ENCODE results near the gene MFAP2. TPM values are rescaled to one million over a fixed set of nuclear protein-coding genes. Genes with fewer than 3 reads are reported as not detected.

The MFAP2 gene
- total and polyA plus RNA-seq, 2 of the 8 experiments (the other 6 are each of a cell fraction or from before 2014, with no cell fraction given), result 172 to 326 TPM

DNA sequence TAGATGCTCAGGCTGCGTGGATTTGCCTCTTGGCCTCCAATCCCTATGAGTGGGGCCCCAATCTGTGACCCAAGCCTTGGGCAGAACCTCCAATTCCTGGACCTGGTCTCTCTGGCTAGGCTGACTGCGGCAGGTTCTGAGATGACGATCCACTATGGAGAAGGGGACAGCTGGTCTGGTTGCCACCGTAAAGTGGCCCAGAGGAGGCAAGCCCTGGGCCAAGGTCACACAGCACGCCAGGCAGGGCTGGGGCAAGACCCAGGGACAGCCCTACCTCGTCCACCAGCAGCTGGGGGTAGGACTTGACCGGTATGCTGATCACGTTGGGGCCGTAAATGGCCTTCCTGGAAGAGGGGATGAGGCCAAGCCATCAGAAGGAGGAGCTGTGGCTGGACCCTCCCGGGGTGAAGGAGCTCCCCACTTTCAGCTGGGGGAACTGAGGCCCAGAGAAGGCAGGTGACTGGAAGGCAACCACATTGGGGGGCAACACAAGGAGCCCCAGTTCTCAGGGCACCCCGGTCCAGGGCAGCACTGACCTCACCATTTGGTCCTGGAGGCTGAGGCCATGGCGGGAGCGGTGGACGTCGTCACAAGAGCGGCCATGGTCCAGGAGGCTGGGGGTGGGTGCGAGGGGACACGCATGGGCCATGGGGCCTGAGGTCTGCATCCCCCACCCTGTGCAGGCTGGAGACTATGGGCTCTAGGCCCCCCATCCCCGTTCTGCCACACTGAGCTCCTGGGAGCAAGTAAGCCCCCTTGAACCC lies 21.5 kb upstream of the MFAP2 start (continued):
- TF ChIP-seq TBP (IDR thresholded peaks at IDR 0.05; ENCODE audit: low read depth, low read length) (no peak), POU5F1 (IDR thresholded peaks at IDR 0.05; ENCODE audit: low read depth, low read length) (no peak), CTBP2 (IDR thresholded peaks at IDR 0.05; ENCODE audit: borderline replicate concordance, insufficient read depth, insufficient read length, low read length) (no peak)
- TF ChIP-seq, protein P1, sequence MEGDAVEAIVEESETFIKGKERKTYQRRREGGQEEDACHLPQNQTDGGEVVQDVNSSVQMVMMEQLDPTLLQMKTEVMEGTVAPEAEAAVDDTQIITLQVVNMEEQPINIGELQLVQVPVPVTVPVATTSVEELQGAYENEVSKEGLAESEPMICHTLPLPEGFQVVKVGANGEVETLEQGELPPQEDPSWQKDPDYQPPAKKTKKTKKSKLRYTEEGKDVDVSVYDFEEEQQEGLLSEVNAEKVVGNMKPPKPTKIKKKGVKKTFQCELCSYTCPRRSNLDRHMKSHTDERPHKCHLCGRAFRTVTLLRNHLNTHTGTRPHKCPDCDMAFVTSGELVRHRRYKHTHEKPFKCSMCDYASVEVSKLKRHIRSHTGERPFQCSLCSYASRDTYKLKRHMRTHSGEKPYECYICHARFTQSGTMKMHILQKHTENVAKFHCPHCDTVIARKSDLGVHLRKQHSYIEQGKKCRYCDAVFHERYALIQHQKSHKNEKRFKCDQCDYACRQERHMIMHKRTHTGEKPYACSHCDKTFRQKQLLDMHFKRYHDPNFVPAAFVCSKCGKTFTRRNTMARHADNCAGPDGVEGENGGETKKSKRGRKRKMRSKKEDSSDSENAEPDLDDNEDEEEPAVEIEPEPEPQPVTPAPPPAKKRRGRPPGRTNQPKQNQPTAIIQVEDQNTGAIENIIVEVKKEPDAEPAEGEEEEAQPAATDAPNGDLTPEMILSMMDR (IDR thresholded peaks at IDR 0.05; ENCODE audit: control extremely low read depth in 1 of 3, insufficient read depth in 1 of 3, low read depth in 1 of 3, low read length in 3 of 3), result no peak
